A549 (cell line): ENCODE results near the gene TRIM26. TPM values are rescaled to one million over a fixed set of nuclear protein-coding genes. Genes with fewer than 3 reads are reported as not detected.

Experiments
- ATAC-seq, 2 experiments: fragments of 200-7000 bp in 1 of 2; fragments of >200 bp in 1 of 2; cut with Nextera tagmentation in 1 of 2; cut with Tn5 transposase in 1 of 2; 3 replicates each; pipeline versions ENCODE4 v1.8.0 to v1.9.1; 2018 to 2020; ENCODE audit warnings: mild to moderate bottlenecking in 1 of 2, moderate library complexity in 1 of 2
- CTCF ChIA-PET: fragments of 300-600 bp; sonication (Branson Sonifier 250); formaldehyde crosslinking; extraction: SDS; loops from one replicate; lab custom pipeline; 2021; ENCODE audit warnings: antibody characterized with exemption, inconsistent platforms; lab: Yijun Ruan, JAX
- POLR2A ChIA-PET: fragments of 350-600 bp; formaldehyde crosslinking; extraction: SDS; loops from one replicate; lab custom pipeline; 2021; ENCODE audit warnings: antibody characterized with exemption, inconsistent platforms; lab: Yijun Ruan, JAX
- DNase-seq, 2 experiments: peaks; one replicate each; pipeline versions ENCODE4 v3.0.0 to v3.0.0-alpha.2; 2011 to 2016; ENCODE audit warnings: low read depth in 1 of 2, low spot score in 1 of 2
- FAIRE-seq: peaks from 2 replicates; lab custom pipeline; 2011; peaks lifted over from hg19 to GRCh38; lab: Jason Lieb, UNC
- H3K27ac ChIP-seq, 2 experiments: fragments of >200 bp; sonication (Bioruptor Twin); formaldehyde crosslinking; 3 replicates each; pipeline ENCODE4 v1.5.1; 2016 to 2017
- H3K4me1 ChIP-seq: fragments of >200 bp; sonication (Bioruptor Twin); formaldehyde crosslinking; 3 replicates; pipeline ENCODE4 v1.6.1; 2016
- H3K4me2 ChIP-seq: fragments of >200 bp; sonication (Bioruptor Twin); formaldehyde crosslinking; 3 replicates; pipeline ENCODE4 v1.6.1; 2016
- H3K4me3 ChIP-seq: fragments of >200 bp; sonication (Bioruptor Twin); formaldehyde crosslinking; 3 replicates; pipeline ENCODE4 v1.5.1; 2016
- H3K9me3 ChIP-seq: fragments of >200 bp; sonication (Bioruptor Twin); formaldehyde crosslinking; 3 replicates; pipeline ENCODE4 v1.6.1; 2016
- BCL3 ChIP-seq: fragments of >200 bp; sonication (Bioruptor Twin); formaldehyde crosslinking; IDR thresholded peaks from 3 replicates; pipeline ENCODE4 v1.6.1; 2016
- CBX2 ChIP-seq: fragments of 200-600 bp; sonication (generic); IDR thresholded peaks from 2 replicates; pipeline ENCODE4 v1.6.1; 2016; ENCODE audit warnings: low read depth, mild to moderate bottlenecking, borderline replicate concordance
- CEBPB ChIP-seq, 2 experiments: fragments of >200 bp in 1 of 2; sonication (Bioruptor Twin) in 1 of 2; formaldehyde crosslinking in 1 of 2; IDR thresholded peaks; 2 replicates each; pipeline ENCODE4 v1.6.1; 2012 to 2016
- CHD4 ChIP-seq: fragments of 200-600 bp; sonication (generic); IDR thresholded peaks from 2 replicates; pipeline ENCODE4 v1.6.1; 2016; ENCODE audit warnings: antibody characterized with exemption, mild to moderate bottlenecking, borderline replicate concordance
- CTCF ChIP-seq: fragments of >200 bp; sonication (Bioruptor Twin); formaldehyde crosslinking; IDR thresholded peaks from 3 replicates; pipeline ENCODE4 v1.5.1; 2016
- E2F6 ChIP-seq: IDR thresholded peaks from 2 replicates; pipeline ENCODE4 v1.6.1; 2012; ENCODE audit warnings: low read depth, borderline replicate concordance
- EHF ChIP-seq: fragments of 250-450 bp; sonication (Bioruptor Pico); IDR thresholded peaks from 2 replicates; pipeline ENCODE4 v1.5.0; 2020; ENCODE audit warnings: mild to moderate bottlenecking
- EHMT2 ChIP-seq: fragments of 200-600 bp; sonication (generic); IDR thresholded peaks from 2 replicates; pipeline ENCODE4 v1.6.1; 2016; ENCODE audit warnings: antibody characterized with exemption, low read depth, mild to moderate bottlenecking, moderate library complexity
- EP300 ChIP-seq, 2 experiments: fragments of >200 bp; sonication (Bioruptor Twin); formaldehyde crosslinking; IDR thresholded peaks; 2 replicates in 1 of 2; 3 replicates in 1 of 2; pipeline ENCODE4 v1.6.1; 2016 to 2017
- FOSB ChIP-seq: fragments of 250-450 bp; sonication (Bioruptor Pico); IDR thresholded peaks from 2 replicates; pipeline ENCODE4 v1.5.0; 2020; ENCODE audit warnings: mild to moderate bottlenecking, moderate library complexity
- FOXS1 ChIP-seq: fragments of 250-450 bp; sonication (Bioruptor Pico); IDR thresholded peaks from 2 replicates; pipeline ENCODE4 v1.5.0; 2020; ENCODE audit warnings: mild to moderate bottlenecking, moderate library complexity
- HES2 ChIP-seq: fragments of >200 bp; sonication (Bioruptor Twin); formaldehyde crosslinking; IDR thresholded peaks from 2 replicates; pipeline ENCODE4 v1.6.1; 2016
- HMGXB4 ChIP-seq: fragments of 250-450 bp; sonication (Bioruptor Pico); IDR thresholded peaks from 2 replicates; pipeline ENCODE4 v1.5.0; 2021; ENCODE audit warnings: mild to moderate bottlenecking, moderate library complexity, borderline replicate concordance
- HOXA7 ChIP-seq: fragments of 250-450 bp; sonication (Bioruptor Pico); IDR thresholded peaks from 2 replicates; pipeline ENCODE4 v1.5.0; 2020; ENCODE audit warnings: mild to moderate bottlenecking, moderate library complexity
- HOXB13 ChIP-seq: fragments of 250-450 bp; sonication (Bioruptor Pico); IDR thresholded peaks from 2 replicates; pipeline ENCODE4 v1.5.0; 2020; ENCODE audit warnings: low read depth, mild to moderate bottlenecking, moderate library complexity
- MYC ChIP-seq: IDR thresholded peaks from 2 replicates; pipeline ENCODE4 v1.6.1; 2012; ENCODE audit warnings: mild to moderate bottlenecking, inconsistent platforms, low read length, improper control_type of control experiment, borderline replicate concordance
- NPAS2 ChIP-seq: fragments of 250-450 bp; sonication (Bioruptor Pico); IDR thresholded peaks from 2 replicates; pipeline ENCODE4 v1.8.0; 2022; ENCODE audit warnings: mild to moderate bottlenecking, moderate library complexity, borderline replicate concordance
- NR3C1 ChIP-seq: fragments of >200 bp; sonication (Bioruptor Twin); formaldehyde crosslinking; IDR thresholded peaks from 3 replicates; pipeline ENCODE4 v1.6.1; 2017
- POLR2AphosphoS2 ChIP-seq: conservative IDR thresholded peaks from 2 replicates; pipeline ENCODE4 v1.6.1; 2012; ENCODE audit warnings: low read length, improper control_type of control experiment, inconsistent platforms
- RARB ChIP-seq: fragments of 250-450 bp; sonication (Bioruptor Pico); IDR thresholded peaks from 2 replicates; pipeline ENCODE4 v1.8.0; 2021; ENCODE audit warnings: mild to moderate bottlenecking, moderate library complexity
- RNF2 ChIP-seq: fragments of 200-600 bp; sonication (generic); IDR thresholded peaks from 2 replicates; pipeline ENCODE4 v1.6.1; 2016; ENCODE audit warnings: low read depth, mild to moderate bottlenecking, antibody characterized with exemption, moderate library complexity, borderline replicate concordance
- ZFP36 ChIP-seq: fragments of 450-650 bp; IDR thresholded peaks from 2 replicates; pipeline ENCODE4 v1.6.1; 2014; ENCODE audit warnings: borderline replicate concordance; ENCODE audit not compliant: partially characterized antibody
- ZNF302 ChIP-seq: fragments of 250-450 bp; sonication (Bioruptor Pico); IDR thresholded peaks from 2 replicates; pipeline ENCODE4 v1.9.0; 2021; ENCODE audit warnings: inconsistent platforms, mild to moderate bottlenecking, moderate library complexity
- WGBS: methylation state at CpG from one replicate; pipeline ENCODE4 v1.1.6; 2017; ENCODE audit errors: missing lambda C conversion rate; 5-methylcytosine and 5-hydroxymethylcytosine counted together
- polyA plus RNA-seq, 4 experiments: library from polyadenylated mRNA; depleted of rRNA in 3 of 4; stranded (reverse); fragments of >200 nt; fragmentation: RNase III in 1 of 4; extraction: RNeasy Plus Mini Kit Qiagen cat#74134 plus additional on column Dnase treatment in 1 of 4; gene quantifications; 2 replicates in 3 of 4; 3 replicates in 1 of 4; pipeline ENCODE4 v1.2.3, GENCODE V29; 2011 to 2017

TRIM26 gene
- polyA plus RNA-seq, 2 of the 4 experiments (the other 2 are of a cell fraction) = 30.4 TPM

- TF ChIP-seq HMGXB4 (CRISPR knock-in tag) = no peak
- TF ChIP-seq CTCF = no peak
- no peak for TF ChIP-seq RNF2
- TF ChIP-seq HOXA7 = no peak
- no peak for TF ChIP-seq POLR2AphosphoS2
- TF ChIP-seq FOSB (CRISPR knock-in tag) = no peak
- no peak for TF ChIP-seq CEBPB (IDR thresholded peaks at IDR 0.05)
- no peak for TF ChIP-seq FOXS1
- TF ChIP-seq EHMT2 = no peak
- no peak for TF ChIP-seq CBX2
- TF ChIP-seq, all 56 proteins: peak for 0
- ATAC-seq = no peak
- WGBS = 74% methylated on average over 7 of the region's 7 CpGs
- no peak for FAIRE-seq
- Histone ChIP-seq H3K4me1 (no peaks in the 10 kb centered on the region), H3K4me3 (no peak overlapping the region), H3K27ac (no peak overlapping the region), H3K4me2 (no peak overlapping the region), H3K9me3 (no peaks in the 10 kb centered on the region)
- no peak for DNase-seq
- ChIA-PET POLR2A (no interaction called here), CTCF (interaction anchor here (7.2 kb wide), 1 partner anchor 15 kb away, joined by 56 read pairs; no protein-coding TSS in a partner anchor)
Measured at GRCh38 chr6:30145818-30146217, 67.4 kb downstream of the TRIM26 start.

GRCh38 chr6:30144811-30145210 lies 68.4 kb downstream of the TRIM26 start:
- TF ChIP-seq NR3C1 (no peak), POLR2AphosphoS2 (no peak), ZFP36 (no peak), EP300 (IDR thresholded peaks at IDR 0.05) (no peak), BCL3 (no peak), FOXS1 (no peak), HOXB13 (CRISPR knock-in tag) (no peak), ZNF302 (CRISPR knock-in tag) (no peak), EHF (CRISPR knock-in tag) (no peak), RARB (CRISPR knock-in tag) (no peak), CTCF (no peak), CHD4 (no peak), HES2 (no peak), E2F6 (no peak), MYC (no peak), NPAS2 (CRISPR knock-in tag) (no peak)
- TF ChIP-seq, all 56 proteins: peak for 0
- no peak overlapping the region for H3K27ac ChIP-seq
- WGBS = 58% methylated on average over 6 of the region's 6 CpGs
- ATAC-seq (no peak), FAIRE-seq (no peak), DNase-seq (no peak)
- CTCF ChIA-PET = interaction anchor here (2.2 to 7.2 kb wide), 2 partner anchors 14 to 41 kb away, joined by 10 to 56 read pairs; no protein-coding TSS in a partner anchor
- H3K4me3 ChIP-seq = no peak overlapping the region
- H3K4me2 ChIP-seq = no peak overlapping the region
- POLR2A ChIA-PET = no interaction called here
- H3K4me1 ChIP-seq = no peaks in the 10 kb centered on the region
- no peaks in the 10 kb centered on the region for H3K9me3 ChIP-seq
